Astrocyte (in vitro differentiated cells and primary cell): ENCODE results near the gene DYSF.

Source experiments
- CTCF ChIP-seq: IDR thresholded peaks from 2 replicates; pipeline ENCODE4 v1.5.1; 2011; ENCODE audit warnings: low read depth, mild to moderate bottlenecking, inconsistent platforms, low read length, moderate library complexity; ENCODE audit not compliant: insufficient read depth
- EZH2 ChIP-seq: IDR thresholded peaks from 2 replicates; pipeline ENCODE4 v1.6.1; 2012; ENCODE audit warnings: mild to moderate bottlenecking, low read length, inconsistent platforms; ENCODE audit not compliant: insufficient read depth

GRCh38 chr2:71551631-71551915, 98.2 kb downstream of the DYSF start:
- TF ChIP-seq CTCF (no peak), EZH2 (no peak)
